ENCODE data around the gene ST8SIA6.

Gene ST8SIA6

GRCh38 chr10:17357781-17358180 lies 96.6 kb downstream of the ST8SIA6 start:
- TF ChIP-seq TAF1 (IDR thresholded peaks at IDR 0.05; ENCODE audit: low read depth, low read length) (no peak), SPI1 (IDR thresholded peaks at IDR 0.05; ENCODE audit: low read depth, low read length) (no peak), POLR2A (IDR thresholded peaks at IDR 0.05; ENCODE audit: low read depth, low read length) (no peak), POU2F2 (IDR thresholded peaks at IDR 0.05; ENCODE audit: low read depth, low read length) (no peak), POLR2AphosphoS5 (IDR thresholded peaks at IDR 0.05; ENCODE audit: low read depth, low read length) (no peak), PAX5 (IDR thresholded peaks at IDR 0.05; ENCODE audit: insufficient read depth, low read length, severe bottlenecking) (no peak)
- DNase-seq (ENCODE audit: insufficient read length, low spot score) (no peak), FAIRE-seq (no peak)

- DNase-seq (ENCODE audit: insufficient read length, low spot score): no peak
- no peak for TF ChIP-seq POLR2A (IDR thresholded peaks at IDR 0.05; ENCODE audit: low read depth, low read length)
- no peak for TF ChIP-seq PAX5 (IDR thresholded peaks at IDR 0.05; ENCODE audit: insufficient read depth, low read length, severe bottlenecking)
- no peak for TF ChIP-seq POU2F2 (IDR thresholded peaks at IDR 0.05; ENCODE audit: low read depth, low read length)
- TF ChIP-seq POLR2AphosphoS5 (IDR thresholded peaks at IDR 0.05; ENCODE audit: low read depth, low read length): no peak
- TF ChIP-seq SPI1 (IDR thresholded peaks at IDR 0.05; ENCODE audit: low read depth, low read length): no peak
- TF ChIP-seq TAF1 (IDR thresholded peaks at IDR 0.05; ENCODE audit: low read depth, low read length): no peak
- FAIRE-seq: no peak
Observed at GRCh38 chr10:17356820-17357219, 97.6 kb downstream of the ST8SIA6 start.

GRCh38 chr10:17354781-17355180 lies 99.6 kb downstream of the ST8SIA6 start:
- DNase-seq (ENCODE audit: insufficient read length, low spot score) (no peak), FAIRE-seq (no peak)

GRCh38 chr10:17353568-17354300 lies 100.7 kb downstream of the ST8SIA6 start:
- DNase-seq (ENCODE audit: insufficient read length, low spot score): no peak
- no peak for FAIRE-seq
- TF ChIP-seq POLR2A (IDR thresholded peaks at IDR 0.05; ENCODE audit: low read depth, low read length) (no peak), POU2F2 (IDR thresholded peaks at IDR 0.05; ENCODE audit: low read depth, low read length) (no peak), TAF1 (IDR thresholded peaks at IDR 0.05; ENCODE audit: low read depth, low read length) (no peak), PAX5 (IDR thresholded peaks at IDR 0.05; ENCODE audit: insufficient read depth, low read length, severe bottlenecking) (no peak), POLR2AphosphoS5 (IDR thresholded peaks at IDR 0.05; ENCODE audit: low read depth, low read length) (no peak), SPI1 (IDR thresholded peaks at IDR 0.05; ENCODE audit: low read depth, low read length) (no peak)

More at GRCh38 chr10:17354781-17355180, 99.6 kb downstream of the ST8SIA6 start:
- TF ChIP-seq POLR2AphosphoS5 (IDR thresholded peaks at IDR 0.05; ENCODE audit: low read depth, low read length) (no peak), POU2F2 (IDR thresholded peaks at IDR 0.05; ENCODE audit: low read depth, low read length) (no peak), PAX5 (IDR thresholded peaks at IDR 0.05; ENCODE audit: insufficient read depth, low read length, severe bottlenecking) (no peak), TAF1 (IDR thresholded peaks at IDR 0.05; ENCODE audit: low read depth, low read length) (no peak), SPI1 (IDR thresholded peaks at IDR 0.05; ENCODE audit: low read depth, low read length) (no peak), POLR2A (IDR thresholded peaks at IDR 0.05; ENCODE audit: low read depth, low read length) (no peak)

GRCh38 chr10:17352583-17352982 lies 101.8 kb downstream of the ST8SIA6 start:
- no peak for FAIRE-seq
- TF ChIP-seq POLR2AphosphoS5 (IDR thresholded peaks at IDR 0.05; ENCODE audit: low read depth, low read length) (no peak), SPI1 (IDR thresholded peaks at IDR 0.05; ENCODE audit: low read depth, low read length) (no peak), PAX5 (IDR thresholded peaks at IDR 0.05; ENCODE audit: insufficient read depth, low read length, severe bottlenecking) (no peak)
- no peak for DNase-seq (ENCODE audit: insufficient read length, low spot score)

- TF ChIP-seq POU2F2 (IDR thresholded peaks at IDR 0.05; ENCODE audit: low read depth, low read length) (no peak), SPI1 (IDR thresholded peaks at IDR 0.05; ENCODE audit: low read depth, low read length) (no peak)
- DNase-seq (ENCODE audit: insufficient read length, low spot score) (no peak), FAIRE-seq (no peak)
Observed at GRCh38 chr10:17351506-17351905, 102.9 kb downstream of the ST8SIA6 start.

- TF ChIP-seq POLR2AphosphoS5 (IDR thresholded peaks at IDR 0.05; ENCODE audit: low read depth, low read length): no peak
- TF ChIP-seq POLR2A (IDR thresholded peaks at IDR 0.05; ENCODE audit: low read depth, low read length): no peak
- TF ChIP-seq POU2F2 (IDR thresholded peaks at IDR 0.05; ENCODE audit: low read depth, low read length): no peak
- TF ChIP-seq TAF1 (IDR thresholded peaks at IDR 0.05; ENCODE audit: low read depth, low read length): no peak
- TF ChIP-seq PAX5 (IDR thresholded peaks at IDR 0.05; ENCODE audit: insufficient read depth, low read length, severe bottlenecking): no peak
- no peak for TF ChIP-seq SPI1 (IDR thresholded peaks at IDR 0.05; ENCODE audit: low read depth, low read length)
- DNase-seq (ENCODE audit: insufficient read length, low spot score) (no peak), FAIRE-seq (no peak)
Observed at GRCh38 chr10:17349717-17350116, 104.7 kb downstream of the ST8SIA6 start.

GRCh38 chr10:17348501-17349349 lies 105.7 kb downstream of the ST8SIA6 start:
- no peak for TF ChIP-seq PAX5 (IDR thresholded peaks at IDR 0.05; ENCODE audit: insufficient read depth, low read length, severe bottlenecking)
- no peak for TF ChIP-seq POLR2AphosphoS5 (IDR thresholded peaks at IDR 0.05; ENCODE audit: low read depth, low read length)
- TF ChIP-seq SPI1 (IDR thresholded peaks at IDR 0.05; ENCODE audit: low read depth, low read length): no peak
- no peak for TF ChIP-seq POLR2A (IDR thresholded peaks at IDR 0.05; ENCODE audit: low read depth, low read length)
- no peak for TF ChIP-seq TAF1 (IDR thresholded peaks at IDR 0.05; ENCODE audit: low read depth, low read length)
- TF ChIP-seq POU2F2 (IDR thresholded peaks at IDR 0.05; ENCODE audit: low read depth, low read length): no peak
- no peak for DNase-seq (ENCODE audit: insufficient read length, low spot score)
- FAIRE-seq: no peak

- DNase-seq (ENCODE audit: insufficient read length, low spot score): no peak
- no peak for FAIRE-seq
- TF ChIP-seq POLR2A (IDR thresholded peaks at IDR 0.05; ENCODE audit: low read depth, low read length) (no peak), PAX5 (IDR thresholded peaks at IDR 0.05; ENCODE audit: insufficient read depth, low read length, severe bottlenecking) (no peak), SPI1 (IDR thresholded peaks at IDR 0.05; ENCODE audit: low read depth, low read length) (no peak), POU2F2 (IDR thresholded peaks at IDR 0.05; ENCODE audit: low read depth, low read length) (no peak), POLR2AphosphoS5 (IDR thresholded peaks at IDR 0.05; ENCODE audit: low read depth, low read length) (no peak), TAF1 (IDR thresholded peaks at IDR 0.05; ENCODE audit: low read depth, low read length) (no peak)
Observed at GRCh38 chr10:17348011-17348500, 106.3 kb downstream of the ST8SIA6 start.
